ENCODE results near the gene PLCB4.

DNA sequence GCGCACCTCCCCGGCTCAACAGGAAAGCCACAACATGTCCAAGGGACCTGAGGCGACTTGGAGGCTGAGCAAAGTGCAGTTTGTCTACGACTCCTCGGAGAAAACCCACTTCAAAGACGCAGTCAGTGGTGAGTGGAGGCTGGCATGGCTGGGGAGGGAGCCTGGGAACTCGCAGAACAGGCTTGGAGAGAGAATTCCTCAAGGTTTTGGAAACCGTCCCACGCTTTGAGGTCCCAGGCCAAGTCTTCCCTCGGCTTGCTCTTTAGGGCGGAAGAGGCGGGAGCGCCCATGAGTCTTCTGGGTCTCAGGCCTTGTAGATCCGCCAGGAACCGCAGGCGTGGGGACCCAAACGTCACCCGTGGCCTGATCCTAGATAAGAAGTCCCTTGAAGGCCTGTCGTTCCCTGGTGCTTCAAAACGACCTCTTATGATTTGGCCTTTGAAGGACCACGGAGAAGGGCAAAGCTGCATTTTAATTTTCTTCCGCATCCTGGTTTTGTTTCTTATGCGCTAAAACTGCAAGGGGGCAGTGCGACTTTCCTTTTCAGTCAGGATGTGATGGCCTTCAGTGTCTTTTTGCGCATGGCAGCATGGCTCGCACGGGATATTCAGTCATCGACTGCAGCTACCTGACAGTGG lies 447.5 kb downstream of the PLCB4 start:
- TF ChIP-seq, protein P1, sequence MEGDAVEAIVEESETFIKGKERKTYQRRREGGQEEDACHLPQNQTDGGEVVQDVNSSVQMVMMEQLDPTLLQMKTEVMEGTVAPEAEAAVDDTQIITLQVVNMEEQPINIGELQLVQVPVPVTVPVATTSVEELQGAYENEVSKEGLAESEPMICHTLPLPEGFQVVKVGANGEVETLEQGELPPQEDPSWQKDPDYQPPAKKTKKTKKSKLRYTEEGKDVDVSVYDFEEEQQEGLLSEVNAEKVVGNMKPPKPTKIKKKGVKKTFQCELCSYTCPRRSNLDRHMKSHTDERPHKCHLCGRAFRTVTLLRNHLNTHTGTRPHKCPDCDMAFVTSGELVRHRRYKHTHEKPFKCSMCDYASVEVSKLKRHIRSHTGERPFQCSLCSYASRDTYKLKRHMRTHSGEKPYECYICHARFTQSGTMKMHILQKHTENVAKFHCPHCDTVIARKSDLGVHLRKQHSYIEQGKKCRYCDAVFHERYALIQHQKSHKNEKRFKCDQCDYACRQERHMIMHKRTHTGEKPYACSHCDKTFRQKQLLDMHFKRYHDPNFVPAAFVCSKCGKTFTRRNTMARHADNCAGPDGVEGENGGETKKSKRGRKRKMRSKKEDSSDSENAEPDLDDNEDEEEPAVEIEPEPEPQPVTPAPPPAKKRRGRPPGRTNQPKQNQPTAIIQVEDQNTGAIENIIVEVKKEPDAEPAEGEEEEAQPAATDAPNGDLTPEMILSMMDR (IDR thresholded peaks at IDR 0.05): no peak
- TF ChIP-seq POLR2A (IDR thresholded peaks at IDR 0.05): no peak
